A673 (cell line): ENCODE measurements around the gene GRHL3.

Source experiments
- CTCF ChIP-seq: fragments of 300-800, 200-600 bp; sonication (generic); conservative IDR thresholded peaks from 2 replicates; pipeline ENCODE4 v1.5.1; 2017; ENCODE audit warnings: low read depth, mild to moderate bottlenecking, antibody characterized with exemption, low read length, moderate library complexity, mixed read lengths
- EZH2 ChIP-seq: fragments of 200-600 bp; sonication (generic); IDR thresholded peaks from 2 replicates; pipeline ENCODE4 v1.6.1; 2017; ENCODE audit warnings: borderline replicate concordance, low read depth, mild to moderate bottlenecking, mixed read lengths, antibody characterized with exemption, low read length; ENCODE audit not compliant: poor library complexity, severe bottlenecking

GRCh38 chr1:24341260-24341659 lies 22.1 kb downstream of the GRHL3 start:
- TF ChIP-seq EZH2 (no peak), CTCF (no peak)
